GM19395 (cell line): Measurements from ENCODE around the gene DVL1.

Source experiments
- ATAC-seq: cut with Tn5 transposase; IDR thresholded peaks from one replicate; pipeline ENCODE4 v1.9.1; 2021; ENCODE audit warnings: mild to moderate bottlenecking, moderate library complexity; ENCODE audit not compliant: unreplicated experiment

Gene DVL1

DNA sequence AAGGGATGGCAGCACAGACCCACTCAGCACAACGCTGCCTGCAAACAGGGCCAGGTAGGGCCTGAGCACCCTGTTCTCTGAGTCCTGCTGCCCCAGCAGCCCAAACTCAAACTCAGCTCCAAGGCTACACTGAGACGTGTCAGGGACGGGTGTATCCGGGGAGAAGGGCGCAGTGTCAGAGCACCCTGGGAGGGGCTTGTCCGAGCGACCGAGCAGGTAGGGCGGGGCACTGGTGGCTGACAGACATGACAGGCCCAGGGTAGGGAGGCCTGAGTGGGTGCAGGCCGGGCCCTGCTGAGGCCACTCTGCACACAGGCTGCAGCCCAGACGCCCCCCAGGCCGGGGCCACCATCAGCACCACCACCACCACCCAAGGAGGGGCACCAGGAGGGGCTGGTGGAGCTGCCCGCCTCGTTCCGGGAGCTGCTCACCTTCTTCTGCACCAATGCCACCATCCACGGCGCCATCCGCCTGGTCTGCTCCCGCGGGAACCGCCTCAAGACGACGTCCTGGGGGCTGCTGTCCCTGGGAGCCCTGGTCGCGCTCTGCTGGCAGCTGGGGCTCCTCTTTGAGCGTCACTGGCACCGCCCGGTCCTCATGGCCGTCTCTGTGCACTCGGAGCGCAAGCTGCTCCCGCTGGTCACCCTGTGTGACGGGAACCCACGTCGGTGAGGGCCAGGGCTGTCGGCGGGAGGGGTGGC is 63.5 kb downstream of the DVL1 start:
- no peak for ATAC-seq
